PFSK-1 (cell line): ENCODE measurements around the gene GLIS1.

Source experiments
- POLR2AphosphoS5 ChIP-seq: IDR thresholded peaks from 2 replicates; pipeline ENCODE4 v1.6.1; 2012; ENCODE audit warnings: low read depth, mild to moderate bottlenecking, control low read depth, low read length, moderate library complexity
- SIN3A ChIP-seq: IDR thresholded peaks from 2 replicates; pipeline ENCODE4 v1.6.1; 2012; ENCODE audit warnings: mild to moderate bottlenecking, low read length, moderate library complexity, borderline replicate concordance; ENCODE audit not compliant: insufficient read depth
- TAF1 ChIP-seq: IDR thresholded peaks from 2 replicates; pipeline ENCODE4 v1.6.1; 2012; ENCODE audit warnings: low read length, control low read depth, borderline replicate concordance; ENCODE audit not compliant: insufficient read depth
- TF ChIP-seq, protein P1 (sequence below), 2 experiments: IDR thresholded peaks; 2 replicates each; pipeline versions ENCODE4 v1.6.1 to v1.8.0; 2011 to 2012; ENCODE audit warnings: low read depth in 2 of 2, low read length in 2 of 2, control low read depth in 1 of 2, inconsistent platforms in 1 of 2, mild to moderate bottlenecking in 1 of 2, moderate library complexity in 1 of 2; ENCODE audit not compliant: insufficient read depth in 1 of 2

DNA sequence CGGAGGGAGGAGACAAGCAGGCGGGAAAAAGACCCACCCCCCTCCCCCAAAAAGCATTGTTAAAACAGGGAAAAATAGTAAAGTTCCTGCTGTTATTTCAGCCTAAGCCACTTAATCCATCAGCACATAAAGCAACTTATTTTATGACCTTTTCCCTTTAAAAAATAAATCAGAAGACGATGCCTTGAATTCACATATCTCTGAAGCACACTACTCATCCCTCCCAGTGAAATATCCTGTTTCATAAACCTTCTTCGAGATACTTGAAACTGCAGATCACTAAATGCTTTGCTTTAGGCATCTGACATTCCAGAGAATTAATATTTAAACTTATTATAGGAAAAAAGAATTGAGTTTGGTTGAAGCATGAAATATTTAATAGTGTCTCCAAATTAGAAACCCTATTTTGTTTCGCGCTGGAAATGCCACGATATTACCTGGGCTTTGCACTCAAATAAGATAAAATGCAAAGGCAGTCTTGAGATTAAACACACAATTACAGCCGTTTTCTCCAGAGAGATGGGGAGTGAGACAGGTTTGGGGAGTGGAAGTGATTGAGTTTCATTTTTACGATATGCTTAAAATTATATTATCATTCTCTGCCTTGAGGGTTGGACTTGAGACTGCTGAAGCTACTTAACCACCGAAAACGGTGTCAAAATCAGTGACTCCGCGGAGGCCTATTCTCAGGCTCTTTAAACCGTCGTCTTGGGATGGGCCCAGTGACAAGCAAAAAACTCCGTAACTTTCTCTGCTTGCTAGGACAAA is 9.3 kb downstream of the GLIS1 start:
- TF ChIP-seq POLR2AphosphoS5 (no peak), SIN3A (no peak), TAF1 (no peak)
- TF ChIP-seq, protein P1, sequence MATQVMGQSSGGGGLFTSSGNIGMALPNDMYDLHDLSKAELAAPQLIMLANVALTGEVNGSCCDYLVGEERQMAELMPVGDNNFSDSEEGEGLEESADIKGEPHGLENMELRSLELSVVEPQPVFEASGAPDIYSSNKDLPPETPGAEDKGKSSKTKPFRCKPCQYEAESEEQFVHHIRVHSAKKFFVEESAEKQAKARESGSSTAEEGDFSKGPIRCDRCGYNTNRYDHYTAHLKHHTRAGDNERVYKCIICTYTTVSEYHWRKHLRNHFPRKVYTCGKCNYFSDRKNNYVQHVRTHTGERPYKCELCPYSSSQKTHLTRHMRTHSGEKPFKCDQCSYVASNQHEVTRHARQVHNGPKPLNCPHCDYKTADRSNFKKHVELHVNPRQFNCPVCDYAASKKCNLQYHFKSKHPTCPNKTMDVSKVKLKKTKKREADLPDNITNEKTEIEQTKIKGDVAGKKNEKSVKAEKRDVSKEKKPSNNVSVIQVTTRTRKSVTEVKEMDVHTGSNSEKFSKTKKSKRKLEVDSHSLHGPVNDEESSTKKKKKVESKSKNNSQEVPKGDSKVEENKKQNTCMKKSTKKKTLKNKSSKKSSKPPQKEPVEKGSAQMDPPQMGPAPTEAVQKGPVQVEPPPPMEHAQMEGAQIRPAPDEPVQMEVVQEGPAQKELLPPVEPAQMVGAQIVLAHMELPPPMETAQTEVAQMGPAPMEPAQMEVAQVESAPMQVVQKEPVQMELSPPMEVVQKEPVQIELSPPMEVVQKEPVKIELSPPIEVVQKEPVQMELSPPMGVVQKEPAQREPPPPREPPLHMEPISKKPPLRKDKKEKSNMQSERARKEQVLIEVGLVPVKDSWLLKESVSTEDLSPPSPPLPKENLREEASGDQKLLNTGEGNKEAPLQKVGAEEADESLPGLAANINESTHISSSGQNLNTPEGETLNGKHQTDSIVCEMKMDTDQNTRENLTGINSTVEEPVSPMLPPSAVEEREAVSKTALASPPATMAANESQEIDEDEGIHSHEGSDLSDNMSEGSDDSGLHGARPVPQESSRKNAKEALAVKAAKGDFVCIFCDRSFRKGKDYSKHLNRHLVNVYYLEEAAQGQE (IDR thresholded peaks at IDR 0.05; ENCODE audit: insufficient read depth in 1 of 2, low read depth in 2 of 2, low read length in 2 of 2) = no peak
